Measurements from ENCODE around the gene SDCBP2.
A peak's percentile ranks its signal among the peaks of the same experiment; 100 is the strongest.

The SDCBP2 gene

GRCh38 chr20:1336699-1337367 is 7.9 kb upstream of the SDCBP2 start:
- TF ChIP-seq CTCF (IDR thresholded peaks at IDR 0.05; ENCODE audit: control insufficient read depth, insufficient read depth, low read depth, low read length, missing control alignments): no peak
- H3K4me3 ChIP-seq (ENCODE audit: control insufficient read depth, low read depth, low read length): no peak overlapping the region
- DNase-seq (ENCODE audit: low read depth): no peak

GRCh38 chr20:1335961-1336698 is 7.2 kb upstream of the SDCBP2 start:
- no peak for DNase-seq (ENCODE audit: low read depth)

GRCh38 chr20:1334761-1335160 is 5.8 kb upstream of the SDCBP2 start:
- DNase-seq (ENCODE audit: low read depth): no peak
- peak; percentile 6 for TF ChIP-seq CTCF (IDR thresholded peaks at IDR 0.05; ENCODE audit: control insufficient read depth, insufficient read depth, low read depth, low read length, missing control alignments)

More at GRCh38 chr20:1335961-1336698, 7.2 kb upstream of the SDCBP2 start:
- no peak overlapping the region for H3K4me3 ChIP-seq (ENCODE audit: control insufficient read depth, low read depth, low read length)
- no peak for TF ChIP-seq CTCF (IDR thresholded peaks at IDR 0.05; ENCODE audit: control insufficient read depth, insufficient read depth, low read depth, low read length, missing control alignments)

GRCh38 chr20:1334370-1334731 is 5.4 kb upstream of the SDCBP2 start:
- TF ChIP-seq CTCF (IDR thresholded peaks at IDR 0.05; ENCODE audit: control insufficient read depth, insufficient read depth, low read depth, low read length, missing control alignments): no peak
- DNase-seq (ENCODE audit: low read depth): no peak
- H3K4me3 ChIP-seq (ENCODE audit: control insufficient read depth, low read depth, low read length): no peak overlapping the region

More at GRCh38 chr20:1334761-1335160, 5.8 kb upstream of the SDCBP2 start:
- no peak overlapping the region for H3K4me3 ChIP-seq (ENCODE audit: control insufficient read depth, low read depth, low read length)

- TF ChIP-seq CTCF (IDR thresholded peaks at IDR 0.05; ENCODE audit: control insufficient read depth, insufficient read depth, low read depth, low read length, missing control alignments): no peak
- H3K4me3 ChIP-seq (ENCODE audit: control insufficient read depth, low read depth, low read length): no peak overlapping the region
These were observed 4.8 kb upstream of the SDCBP2 start for GRCh38 chr20:1333462-1334369.

GRCh38 chr20:1332749-1333300 is 3.9 kb upstream of the SDCBP2 start:
- no peak for TF ChIP-seq CTCF (IDR thresholded peaks at IDR 0.05; ENCODE audit: control insufficient read depth, insufficient read depth, low read depth, low read length, missing control alignments)
- H3K4me3 ChIP-seq (ENCODE audit: control insufficient read depth, low read depth, low read length): no peak overlapping the region
- no peak for DNase-seq (ENCODE audit: low read depth)

More at GRCh38 chr20:1333462-1334369, 4.8 kb upstream of the SDCBP2 start:
- no peak for DNase-seq (ENCODE audit: low read depth)
